Ascending aorta (tissue), 2 donors: ENCODE data around the gene PXDC1. TPM values are rescaled to one million over a fixed set of nuclear protein-coding genes. Genes with fewer than 3 reads are reported as not detected.

Source experiments
- DNase-seq, 2 donors: peaks; one replicate each; pipeline ENCODE4 v3.0.0-alpha.2; 2019; ENCODE audit warnings: low spot score in 2 of 2
- H3K27ac ChIP-seq, 2 donors: fragments of 200-600 bp; sonication (generic); one replicate each; pipeline ENCODE4 v1.5.1; 2016 to 2017; ENCODE audit warnings: mild to moderate bottlenecking in 1 of 2
- H3K27me3 ChIP-seq: fragments of 200-600 bp; sonication (generic); one replicate; pipeline ENCODE4 v1.5.1; 2017
- H3K36me3 ChIP-seq, 2 donors: fragments of 200-600 bp; sonication (generic); one replicate each; pipeline ENCODE4 v1.5.1; 2016
- H3K4me1 ChIP-seq, 2 donors: fragments of 200-600 bp; sonication (generic); one replicate each; pipeline ENCODE4 v1.5.1; 2016 to 2017; ENCODE audit warnings: mild to moderate bottlenecking in 1 of 2
- H3K4me3 ChIP-seq, 2 donors: fragments of 200-600 bp; sonication (generic); one replicate each; pipeline ENCODE4 v1.5.1; 2016 to 2017; ENCODE audit warnings: mild to moderate bottlenecking in 1 of 2
- H3K9me3 ChIP-seq, 2 donors: fragments of 200-600 bp; sonication (generic); one replicate each; pipeline ENCODE4 v1.5.1; 2016
- intact Hi-C: fragments of 100-400 bp; cut with DNase I; formaldehyde crosslinking; loops from one replicate; pipeline ENCODE4 v1.15.1; 2023
- total RNA-seq: library from RNA; depleted of rRNA; stranded (reverse); fragments of >200 nt; gene quantifications from one replicate; pipeline ENCODE4 v1.1.0, GENCODE V29; 2016
- TF ChIP-seq, protein P1 (sequence below), 3 experiments: fragments of 200-600 bp in 2 of 3; fragments of 450-650 bp in 1 of 3; sonication (generic) in 2 of 3; IDR thresholded peaks; one replicate each; pipeline ENCODE4 v1.5.1; 2016 to 2019; ENCODE audit warnings: antibody characterized with exemption in 3 of 3, mild to moderate bottlenecking in 1 of 3, moderate library complexity in 1 of 3

PXDC1 gene
- total RNA-seq, 1 donor from 2014 or later, result 310 TPM

GRCh38 chr6:3726421-3726820 is 25.1 kb downstream of the PXDC1 start:
- TF ChIP-seq, protein P1, sequence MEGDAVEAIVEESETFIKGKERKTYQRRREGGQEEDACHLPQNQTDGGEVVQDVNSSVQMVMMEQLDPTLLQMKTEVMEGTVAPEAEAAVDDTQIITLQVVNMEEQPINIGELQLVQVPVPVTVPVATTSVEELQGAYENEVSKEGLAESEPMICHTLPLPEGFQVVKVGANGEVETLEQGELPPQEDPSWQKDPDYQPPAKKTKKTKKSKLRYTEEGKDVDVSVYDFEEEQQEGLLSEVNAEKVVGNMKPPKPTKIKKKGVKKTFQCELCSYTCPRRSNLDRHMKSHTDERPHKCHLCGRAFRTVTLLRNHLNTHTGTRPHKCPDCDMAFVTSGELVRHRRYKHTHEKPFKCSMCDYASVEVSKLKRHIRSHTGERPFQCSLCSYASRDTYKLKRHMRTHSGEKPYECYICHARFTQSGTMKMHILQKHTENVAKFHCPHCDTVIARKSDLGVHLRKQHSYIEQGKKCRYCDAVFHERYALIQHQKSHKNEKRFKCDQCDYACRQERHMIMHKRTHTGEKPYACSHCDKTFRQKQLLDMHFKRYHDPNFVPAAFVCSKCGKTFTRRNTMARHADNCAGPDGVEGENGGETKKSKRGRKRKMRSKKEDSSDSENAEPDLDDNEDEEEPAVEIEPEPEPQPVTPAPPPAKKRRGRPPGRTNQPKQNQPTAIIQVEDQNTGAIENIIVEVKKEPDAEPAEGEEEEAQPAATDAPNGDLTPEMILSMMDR (IDR thresholded peaks at IDR 0.05), result no peak
- Histone ChIP-seq H3K27ac (peak overlapping the region; percentile 63 to 72), H3K9me3 (no peaks in the 10 kb centered on the region), H3K4me1 (peaks cover 21 to 80% of the 10 kb centered on the region in 2 donors), H3K4me3 (peak overlapping the region in 1 of 2 donors; percentile 20), H3K36me3 (peaks cover 90 to 99% of the 10 kb centered on the region in 2 donors), H3K27me3 (no peaks in the 10 kb centered on the region)
- intact Hi-C loops, result loop anchor here (5.0 kb wide), 1 partner anchor 729 kb away; the partner anchor contains the start of gene NQO2
- no peak for DNase-seq

GRCh38 chr6:3725145-3726047 is 26.1 kb downstream of the PXDC1 start:
- H3K27ac ChIP-seq, result peak overlapping the region; percentile 63 to 72

GRCh38 chr6:3724451-3725144 is 26.9 kb downstream of the PXDC1 start:
- Histone ChIP-seq H3K36me3 (peaks cover 80 to 91% of the 10 kb centered on the region in 2 donors), H3K27ac (peak overlapping the region; percentile 63 to 72), H3K4me1 (peaks cover 20 to 65% of the 10 kb centered on the region in 2 donors), H3K4me3 (peak overlapping the region in 1 of 2 donors; percentile 17), H3K9me3 (no peaks in the 10 kb centered on the region), H3K27me3 (no peaks in the 10 kb centered on the region)
- DNase-seq, result peak in 1 of 2 donors; percentile 82
- intact Hi-C loops, result loop anchor here (5.0 kb wide), 1 partner anchor 727 kb away; the partner anchor contains the start of gene NQO2
- TF ChIP-seq, protein P1 (IDR thresholded peaks at IDR 0.05), result no peak

More at GRCh38 chr6:3725145-3726047, 26.1 kb downstream of the PXDC1 start:
- H3K36me3 ChIP-seq, result peaks cover 83 to 99% of the 10 kb centered on the region in 2 donors
- peaks cover 20 to 72% of the 10 kb centered on the region in 2 donors for H3K4me1 ChIP-seq
- intact Hi-C loops, result loop anchor here (5.0 kb wide), 1 partner anchor 728 kb away; the partner anchor contains the start of gene NQO2
- H3K9me3 ChIP-seq, result no peaks in the 10 kb centered on the region
- TF ChIP-seq, protein P1 (IDR thresholded peaks at IDR 0.05), result no peak
- H3K4me3 ChIP-seq, result peak overlapping the region in 1 of 2 donors; percentile 26
- no peak for DNase-seq
- no peaks in the 10 kb centered on the region for H3K27me3 ChIP-seq

DNA sequence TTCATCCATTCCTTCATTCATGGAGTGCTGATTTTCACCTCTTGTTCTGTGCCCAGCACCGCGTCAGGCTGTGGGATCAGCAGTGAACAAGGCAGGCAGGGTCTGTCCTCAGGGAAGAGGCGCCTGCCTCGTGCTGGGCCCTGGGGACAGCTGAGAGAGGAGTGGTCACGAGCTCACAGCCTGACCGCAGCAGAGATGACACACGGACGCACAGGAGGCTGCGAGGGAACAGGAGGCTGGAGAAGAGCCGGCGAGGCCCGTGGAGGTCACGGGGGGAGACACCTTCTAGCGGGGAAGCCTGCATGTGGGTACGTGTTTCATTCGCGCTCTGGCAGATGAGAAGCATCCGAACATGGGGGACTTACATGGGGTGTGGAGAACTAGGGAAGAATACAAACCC is 27.5 kb downstream of the PXDC1 start:
- intact Hi-C loops, result no loop called here

GRCh38 chr6:3723251-3723650 is 28.3 kb downstream of the PXDC1 start:
- Histone ChIP-seq H3K27me3 (no peaks in the 10 kb centered on the region), H3K36me3 (peaks cover 68 to 87% of the 10 kb centered on the region in 2 donors), H3K9me3 (no peaks in the 10 kb centered on the region), H3K4me1 (peaks cover 20 to 56% of the 10 kb centered on the region in 2 donors), H3K27ac (peak overlapping the region; percentile 63 to 72), H3K4me3 (no peak overlapping the region)
- intact Hi-C loops, result no loop called here
- TF ChIP-seq, protein P1 (IDR thresholded peaks at IDR 0.05), result no peak
- no peak for DNase-seq

More for the DNA sequence above, 27.5 kb downstream of the PXDC1 start:
- no peak overlapping the region for H3K4me3 ChIP-seq
- peaks cover 20 to 61% of the 10 kb centered on the region in 2 donors for H3K4me1 ChIP-seq
- no peaks in the 10 kb centered on the region for H3K9me3 ChIP-seq
- H3K27me3 ChIP-seq, result no peaks in the 10 kb centered on the region
- no peak for DNase-seq
- H3K27ac ChIP-seq, result peak overlapping the region; percentile 63 to 72
- TF ChIP-seq, protein P1 (IDR thresholded peaks at IDR 0.05), result no peak
- H3K36me3 ChIP-seq, result peaks cover 74 to 89% of the 10 kb centered on the region in 2 donors
